Breast epithelium (tissue), 3 donors: ENCODE results near the gene NUCKS1.

Source experiments
- POLR2AphosphoS5 ChIP-seq, 3 donors: sonication (generic); formaldehyde crosslinking; IDR thresholded peaks; one replicate each; pipeline ENCODE4 v1.6.1; 2017; ENCODE audit warnings: antibody characterized with exemption in 3 of 3
- TF ChIP-seq, protein P1 (sequence below), 3 donors: fragments of 450-650 bp; IDR thresholded peaks; one replicate each; pipeline ENCODE4 v1.5.1; 2016 to 2017; ENCODE audit warnings: antibody characterized with exemption in 3 of 3, mild to moderate bottlenecking in 3 of 3, moderate library complexity in 3 of 3

DNA sequence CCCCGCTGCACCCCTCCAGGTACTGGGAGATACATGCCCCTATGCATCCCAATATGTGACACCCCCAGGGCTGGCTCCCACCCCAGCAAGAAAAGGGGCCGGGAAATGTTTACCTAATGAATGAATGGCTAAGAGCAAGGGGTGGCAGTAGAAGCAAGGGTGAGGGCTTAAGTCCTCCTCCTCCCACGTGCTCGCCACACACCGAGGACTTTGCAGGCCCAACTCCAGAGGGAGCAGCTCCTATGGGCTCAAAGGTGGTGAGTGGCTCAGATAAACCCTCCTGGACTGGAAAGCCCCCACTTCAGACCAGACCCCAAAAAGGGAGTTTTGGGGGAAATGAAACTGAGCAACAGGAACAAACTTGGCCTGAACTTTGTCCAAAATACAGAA is 81.0 kb downstream of the NUCKS1 start:
- TF ChIP-seq, protein P1, sequence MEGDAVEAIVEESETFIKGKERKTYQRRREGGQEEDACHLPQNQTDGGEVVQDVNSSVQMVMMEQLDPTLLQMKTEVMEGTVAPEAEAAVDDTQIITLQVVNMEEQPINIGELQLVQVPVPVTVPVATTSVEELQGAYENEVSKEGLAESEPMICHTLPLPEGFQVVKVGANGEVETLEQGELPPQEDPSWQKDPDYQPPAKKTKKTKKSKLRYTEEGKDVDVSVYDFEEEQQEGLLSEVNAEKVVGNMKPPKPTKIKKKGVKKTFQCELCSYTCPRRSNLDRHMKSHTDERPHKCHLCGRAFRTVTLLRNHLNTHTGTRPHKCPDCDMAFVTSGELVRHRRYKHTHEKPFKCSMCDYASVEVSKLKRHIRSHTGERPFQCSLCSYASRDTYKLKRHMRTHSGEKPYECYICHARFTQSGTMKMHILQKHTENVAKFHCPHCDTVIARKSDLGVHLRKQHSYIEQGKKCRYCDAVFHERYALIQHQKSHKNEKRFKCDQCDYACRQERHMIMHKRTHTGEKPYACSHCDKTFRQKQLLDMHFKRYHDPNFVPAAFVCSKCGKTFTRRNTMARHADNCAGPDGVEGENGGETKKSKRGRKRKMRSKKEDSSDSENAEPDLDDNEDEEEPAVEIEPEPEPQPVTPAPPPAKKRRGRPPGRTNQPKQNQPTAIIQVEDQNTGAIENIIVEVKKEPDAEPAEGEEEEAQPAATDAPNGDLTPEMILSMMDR (IDR thresholded peaks at IDR 0.05) = no peak
- TF ChIP-seq POLR2AphosphoS5 (IDR thresholded peaks at IDR 0.05) = no peak
